ENCODE measurements around the gene RHOF.
A peak's percentile ranks its signal among the peaks of the same experiment; 100 is the strongest.

Gene RHOF

DNA sequence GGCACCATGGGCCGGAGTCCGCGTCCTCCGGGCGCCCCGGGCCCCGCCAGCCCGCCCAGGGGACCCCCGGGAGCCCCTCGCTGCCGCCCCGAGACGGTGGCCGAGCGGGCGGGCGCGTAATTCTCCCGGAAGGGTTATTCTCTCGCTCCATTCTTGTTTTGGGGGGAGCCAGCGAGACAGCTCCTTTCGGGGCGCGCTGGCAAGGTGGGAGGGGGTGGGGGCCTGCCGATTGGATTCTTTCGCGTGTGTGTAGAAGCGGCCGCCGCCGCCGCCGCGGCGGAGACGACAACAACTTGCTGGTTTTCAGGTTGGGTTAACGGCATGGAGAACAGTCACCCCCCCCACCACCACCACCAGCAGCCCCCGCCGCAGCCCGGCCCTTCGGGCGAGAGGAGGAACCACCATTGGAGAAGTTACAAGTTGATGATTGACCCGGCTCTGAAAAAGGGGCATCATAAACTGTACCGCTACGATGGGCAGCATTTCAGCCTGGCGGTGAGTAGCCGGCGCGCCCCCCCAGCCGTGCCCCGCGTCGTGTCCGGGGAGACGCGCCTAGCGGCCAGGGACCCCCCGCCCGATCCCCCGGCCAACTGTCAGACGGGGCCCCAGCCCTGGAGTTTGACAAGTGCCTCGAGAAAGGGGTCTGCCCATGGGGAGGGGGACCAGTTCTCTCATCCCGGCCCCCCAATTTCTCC, 11.1 kb upstream of the RHOF start:
- DNase-seq (ENCODE audit: low read depth), result no peak

DNA sequence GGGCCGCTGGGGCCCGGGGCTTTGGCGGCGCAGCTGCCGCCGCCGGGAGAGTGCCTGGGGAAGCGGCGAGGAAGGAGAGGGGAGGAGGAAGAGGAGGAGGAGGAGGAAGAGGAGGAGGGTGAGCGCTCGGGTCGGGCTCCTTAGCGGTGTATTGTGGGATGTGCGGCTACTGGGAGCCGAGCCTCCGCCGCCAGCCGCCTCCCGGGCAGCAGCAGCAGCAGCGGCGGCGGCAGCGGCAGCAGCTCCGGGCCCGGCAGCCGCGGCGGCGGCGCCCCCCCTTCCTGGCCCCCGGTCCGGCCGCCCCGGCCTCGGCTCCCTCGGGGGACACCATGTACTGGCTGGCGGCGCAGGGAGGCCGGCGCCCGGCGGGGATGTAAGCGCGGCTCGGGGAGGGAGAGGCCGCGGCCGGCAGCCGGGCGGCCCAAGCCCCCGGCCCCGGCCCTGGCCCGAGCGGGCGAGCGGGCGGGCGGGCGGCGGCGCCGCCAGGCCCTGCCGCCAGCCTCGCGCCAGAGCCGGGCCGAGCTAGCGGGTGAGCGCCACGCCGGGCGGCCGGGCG, 10.5 kb upstream of the RHOF start, which contains the start of gene SETD1B:
Gene SETD1B, plus strand, starts transcription at position 149 of the 556 bp plus-strand sequence. CDS start 729 bp downstream, outside the sequence.
- no peak for DNase-seq (ENCODE audit: low read depth)

- peak; percentile 82 for DNase-seq (ENCODE audit: low read depth)
Measured at GRCh38 chr12:121802843-121803698, 9.6 kb upstream of the RHOF start.

GRCh38 chr12:121802485-121802842, 9.0 kb upstream of the RHOF start:
- DNase-seq (ENCODE audit: low read depth), result no peak

GRCh38 chr12:121801595-121802484, 8.4 kb upstream of the RHOF start:
- no peak for DNase-seq (ENCODE audit: low read depth)

DNA sequence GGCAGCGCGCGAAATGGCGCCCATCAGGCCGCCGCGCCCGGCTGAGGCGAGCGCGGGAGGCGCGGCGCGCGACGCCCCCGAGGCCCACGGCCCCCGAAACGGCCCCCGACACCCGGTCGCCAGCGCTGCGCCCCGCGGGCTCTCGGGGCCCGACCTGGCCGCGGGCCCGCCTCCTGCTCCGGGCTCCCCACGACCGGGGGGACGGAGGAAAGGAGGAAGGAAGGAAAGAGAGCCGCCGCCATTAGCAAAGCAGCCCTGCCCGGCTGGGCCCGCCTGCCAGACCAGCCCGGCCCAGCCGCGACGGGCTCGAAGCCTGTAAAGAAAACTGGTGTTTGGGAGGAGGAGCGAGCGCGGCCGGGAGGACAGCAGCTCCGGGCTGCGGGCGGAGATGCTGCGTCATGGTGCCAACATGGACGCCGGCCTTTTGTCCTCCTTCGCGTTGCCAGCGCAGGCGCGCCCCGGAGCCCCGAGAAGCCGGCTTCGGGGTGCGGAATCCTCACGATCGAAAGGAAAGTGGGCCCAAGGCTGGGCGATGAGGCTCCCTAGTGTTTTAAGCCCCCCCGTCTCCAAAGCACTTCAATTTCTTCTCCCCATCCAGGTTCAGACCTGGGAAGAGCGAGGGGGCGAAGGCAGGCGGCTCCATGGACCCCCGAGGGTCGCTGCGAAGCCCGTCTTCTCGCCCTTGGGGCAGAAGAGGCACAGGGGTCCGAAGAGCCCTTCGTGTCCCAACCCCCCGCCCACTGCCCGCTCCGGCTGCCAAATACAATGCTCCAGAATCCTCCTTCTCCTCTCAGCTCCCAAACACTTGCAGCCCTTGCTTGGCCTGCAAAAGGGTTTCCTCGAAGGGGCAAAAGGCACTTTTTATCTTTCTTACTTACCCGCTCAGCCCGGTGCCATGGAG, 7.5 kb upstream of the RHOF start:
- DNase-seq (ENCODE audit: low read depth), result no peak

GRCh38 chr12:121799842-121800693, 6.6 kb upstream of the RHOF start:
- no peak for DNase-seq (ENCODE audit: low read depth)

GRCh38 chr12:121799156-121799841, 5.8 kb upstream of the RHOF start:
- no peak for DNase-seq (ENCODE audit: low read depth)

DNA sequence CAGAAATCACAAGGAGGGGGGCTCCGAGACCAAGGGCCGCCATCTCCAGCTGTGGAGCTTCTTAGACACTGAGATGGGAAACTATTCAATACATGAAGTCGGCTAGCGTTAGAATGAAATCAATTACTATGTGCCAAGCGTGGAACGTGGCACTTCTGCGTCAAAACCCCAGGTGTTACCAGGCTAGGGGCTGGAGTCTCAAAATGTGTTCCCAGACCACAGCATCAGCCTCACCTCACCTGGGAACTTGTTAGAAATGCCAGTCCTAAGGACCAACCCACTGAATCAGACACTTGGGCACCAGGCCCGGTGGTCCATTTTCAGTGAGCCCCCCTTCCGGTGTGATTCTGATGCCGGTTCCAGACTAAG, 5.3 kb upstream of the RHOF start:
- no peak for DNase-seq (ENCODE audit: low read depth)

- DNase-seq (ENCODE audit: low read depth), result no peak
Measured at GRCh38 chr12:121797937-121798786, 4.7 kb upstream of the RHOF start.

DNA sequence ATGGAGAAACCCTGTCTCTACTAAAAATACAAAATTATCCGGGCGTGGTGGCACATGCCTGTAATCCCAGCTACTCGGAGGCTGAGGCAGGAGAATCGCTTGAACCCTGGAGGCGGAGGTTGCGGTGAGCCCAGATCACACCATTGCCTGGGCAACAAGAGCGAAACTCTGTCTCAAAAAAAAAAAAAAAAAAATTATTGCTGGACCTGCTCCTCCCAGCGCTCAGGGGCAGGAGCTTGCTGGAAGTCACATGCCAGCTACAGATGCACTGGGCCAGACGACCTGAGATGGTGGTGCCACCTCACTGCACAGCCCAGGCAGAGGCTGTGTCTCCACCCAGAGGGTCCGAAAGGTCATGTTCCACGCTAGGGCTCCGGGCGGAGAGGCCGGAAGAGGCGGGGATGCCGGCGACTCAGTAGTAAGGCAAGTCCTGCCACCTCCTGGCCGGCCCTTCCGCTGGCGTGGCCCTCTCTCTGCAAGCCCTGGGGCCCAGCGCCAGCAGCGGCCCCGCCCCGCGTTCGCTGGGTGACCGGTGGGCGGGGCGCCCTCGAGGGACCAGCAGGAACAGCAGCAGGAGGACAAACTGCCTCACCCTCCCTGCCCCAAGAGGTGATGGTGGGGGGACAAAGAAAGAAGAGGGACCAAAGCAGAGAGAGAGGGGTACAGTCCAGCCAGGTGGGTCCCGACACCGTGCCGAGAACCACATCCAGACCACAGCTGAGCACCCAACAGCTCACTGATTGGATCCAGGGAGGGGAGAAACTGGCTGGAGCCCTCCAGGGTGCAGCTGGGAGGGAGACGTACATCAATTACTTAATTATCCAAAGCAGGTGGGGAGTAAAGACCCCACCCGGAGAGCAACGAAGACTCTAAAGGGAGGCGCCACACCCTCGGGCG, 3.6 kb upstream of the RHOF start:
- no peak for DNase-seq (ENCODE audit: low read depth)

DNA sequence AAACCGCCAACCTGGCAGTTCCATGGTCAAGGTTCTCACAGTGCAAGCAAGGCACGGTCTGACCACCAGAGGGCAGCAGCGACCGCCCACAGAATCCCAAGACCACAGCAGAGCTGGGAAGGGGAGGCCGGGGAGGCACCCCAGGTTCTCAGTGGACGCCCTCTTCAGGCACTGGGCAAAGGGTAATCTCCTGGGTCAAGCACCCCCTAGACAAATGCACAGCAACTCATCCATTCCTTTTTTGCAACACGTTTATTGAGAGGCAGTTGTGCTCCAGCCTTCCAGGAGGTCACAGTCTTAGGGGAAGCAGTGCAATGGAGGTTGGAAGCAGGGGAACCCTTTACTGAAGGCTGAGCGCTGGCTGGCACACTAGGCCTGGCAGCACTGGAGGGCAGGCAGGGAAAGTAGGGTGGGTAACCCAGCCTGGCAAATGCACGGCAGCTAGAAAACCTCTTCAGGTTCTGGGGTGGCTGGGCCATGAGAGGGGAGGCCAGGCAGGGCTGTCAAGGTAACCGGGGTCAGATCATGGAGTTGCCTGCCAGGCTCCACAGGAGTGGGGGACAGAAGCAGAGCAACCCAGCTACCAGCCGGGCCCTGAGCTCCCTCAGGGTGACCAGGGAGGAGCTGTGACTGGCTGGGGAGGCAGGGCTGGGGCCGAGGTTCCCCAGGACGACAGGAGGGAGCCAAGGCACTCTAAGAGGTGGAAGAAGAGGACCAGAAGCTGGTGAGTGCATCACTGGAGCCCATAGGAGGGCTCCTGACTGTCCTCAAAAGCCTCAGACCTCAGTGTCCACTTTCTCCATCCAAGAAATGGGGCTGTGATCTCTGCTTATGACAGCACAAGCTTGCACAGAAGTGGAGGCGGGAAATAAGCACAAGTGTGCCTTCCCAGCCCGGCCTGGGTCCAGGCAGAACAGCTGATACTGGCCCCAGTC, 1.8 kb upstream of the RHOF start:
- no peak for DNase-seq (ENCODE audit: low read depth)

DNA sequence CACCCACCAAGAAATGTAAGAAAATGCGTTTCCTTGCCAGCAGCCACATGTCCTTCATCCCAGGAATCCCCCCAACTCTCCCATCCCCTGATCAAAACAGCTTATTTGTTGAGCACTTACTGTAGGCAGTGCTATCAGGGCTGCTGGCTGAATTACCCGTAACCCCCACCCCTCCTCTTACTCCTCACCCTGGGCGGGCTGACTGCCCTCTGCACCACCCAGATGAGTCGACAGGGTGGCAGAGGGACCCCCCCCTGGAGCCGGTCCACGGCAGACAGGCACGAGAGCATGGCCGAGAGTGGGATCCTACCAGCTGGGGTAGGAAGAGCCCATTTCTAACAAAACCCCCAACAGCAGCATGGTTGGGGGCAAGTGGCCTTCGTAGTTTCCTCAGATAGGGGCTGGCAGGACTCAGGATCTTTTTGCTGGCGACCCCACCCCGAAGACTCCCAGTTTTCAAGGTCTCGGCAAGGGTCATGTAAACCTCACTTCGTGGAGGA, 1.1 kb upstream of the RHOF start:
- DNase-seq (ENCODE audit: low read depth), result no peak

GRCh38 chr12:121793838-121794533, 498 bp upstream of the RHOF start:
- no peak for DNase-seq (ENCODE audit: low read depth)

GRCh38 chr12:121792607-121793439, 665 bp downstream of the RHOF start:
- DNase-seq (ENCODE audit: low read depth), result no peak

Measured in GM04503 (cell line).